ENCODE results near the gene TBC1D5. TPM values are rescaled to one million over a fixed set of nuclear protein-coding genes. Genes with fewer than 3 reads are reported as not detected.

TBC1D5 gene
- total and polyA plus RNA-seq, 2 of the 8 experiments (the other 6 are each of a cell fraction or from before 2014, with no cell fraction given), result 11.0 to 22.9 TPM

DNA sequence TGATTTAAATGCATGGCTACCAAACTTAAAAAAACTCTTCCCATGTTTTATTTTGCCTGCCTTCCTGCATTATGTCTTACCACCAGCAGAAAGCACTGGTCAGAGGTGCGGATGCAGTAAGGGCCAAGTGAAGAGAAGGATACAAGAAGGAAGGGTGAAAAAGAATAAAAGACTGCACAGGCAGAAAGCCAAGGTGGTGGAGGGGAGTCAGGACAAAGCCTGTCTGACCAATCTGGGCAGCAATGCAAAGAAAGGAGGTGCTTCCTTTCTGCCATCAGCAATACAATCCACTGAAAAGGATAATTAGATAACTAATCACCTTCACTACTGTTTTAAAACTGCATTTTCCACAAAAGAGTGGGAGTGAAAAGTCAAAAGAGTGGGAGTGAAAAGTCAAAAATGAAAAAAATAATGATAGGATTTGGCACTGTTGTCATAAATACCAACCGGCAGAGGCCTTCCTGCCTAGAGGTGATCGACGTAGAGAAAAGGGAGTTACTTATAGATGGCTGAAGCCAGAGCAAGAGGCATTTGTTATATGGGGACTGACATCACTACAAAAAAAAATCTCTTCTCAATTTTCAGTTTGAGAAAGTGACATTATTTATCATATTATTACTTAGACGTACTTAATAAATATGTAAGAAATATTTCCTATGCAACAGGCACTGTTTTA, 385.3 kb downstream of the TBC1D5 start:
- Histone ChIP-seq H3K36me3 (ENCODE audit: control insufficient read depth in 2 of 4, insufficient read depth in 4 of 4, low read length in 3 of 4) (no peaks in the 10 kb centered on the region), H2BK5ac (ENCODE audit: low read depth, low read length) (no peak overlapping the region), H3K9me3 (ENCODE audit: insufficient read depth in 2 of 2, low read depth in 1 of 2, low read length in 1 of 2) (no peaks in the 10 kb centered on the region), H2AFZ (ENCODE audit: low read length) (no peak overlapping the region), H3K18ac (ENCODE audit: extremely low read depth, low read length) (no peak overlapping the region), H2BK20ac (ENCODE audit: low read length) (no peak overlapping the region), H3K27ac (ENCODE audit: low read depth, low read length) (no peak overlapping the region), H2BK120ac (replicated peaks; ENCODE audit: low read depth, low read length) (no peak overlapping the region), H4K8ac (ENCODE audit: extremely low read depth, insufficient read depth, low read length) (no peak overlapping the region), H3K4me1 (replicated peaks in 1 of 4; ENCODE audit: control insufficient read depth in 3 of 4, insufficient read depth in 4 of 4, low read length in 3 of 4) (peaks cover 0 to 3% (median 0%) of the 10 kb centered on the region in 4 experiments; a peak in 1 of 7 replicates), H3K79me1 (ENCODE audit: low read depth, low read length) (no peaks in the 10 kb centered on the region), H4K20me1 (replicated peaks in 1 of 2; ENCODE audit: control insufficient read depth in 1 of 2, insufficient read depth in 2 of 2, low read length in 2 of 2) (no peaks in the 10 kb centered on the region), H3K56ac (replicated peaks; ENCODE audit: insufficient read length, low read depth, low read length) (no peak overlapping the region), H3K23ac (ENCODE audit: insufficient read length) (no peak overlapping the region), H3K4ac (replicated peaks; ENCODE audit: insufficient read length, low read depth, low read length) (no peak overlapping the region), H2BK12ac (ENCODE audit: low read depth, low read length) (no peak overlapping the region), H3K79me2 (ENCODE audit: control insufficient read depth in 1 of 2, insufficient read depth in 2 of 2, low read length in 2 of 2) (no peaks in the 10 kb centered on the region), H3K27me3 (replicated peaks in 1 of 4; ENCODE audit: control insufficient read depth in 3 of 4, extremely low read depth in 1 of 4, insufficient read depth in 3 of 4, low read length in 3 of 4) (peaks cover 0 to 1% (median 0%) of the 10 kb centered on the region in 4 experiments; a peak in 1 of 7 replicates), H4K5ac (ENCODE audit: insufficient read length, low read depth, low read length) (no peak overlapping the region), H4K91ac (replicated peaks; ENCODE audit: insufficient read length, low read length) (no peak overlapping the region), H2AK5ac (ENCODE audit: low read depth, low read length) (no peak overlapping the region), H3K23me2 (ENCODE audit: low read depth, low read length) (no peaks in the 10 kb centered on the region), H3K4me2 (ENCODE audit: insufficient read depth in 1 of 2, low read depth in 2 of 2, low read length in 2 of 2) (no peak overlapping the region), H3K4me3 (ENCODE audit: extremely low read depth in 1 of 4, insufficient read depth in 2 of 4, low read depth in 3 of 4, low read length in 4 of 4) (no peak overlapping the region), H3K14ac (ENCODE audit: insufficient read length) (no peak overlapping the region), H3K9ac (replicated peaks in 1 of 4; ENCODE audit: extremely low read depth in 1 of 4, low read depth in 3 of 4, low read length in 3 of 4) (no peak overlapping the region), H2BK15ac (ENCODE audit: low read length) (no peak overlapping the region)
- FAIRE-seq, result no peak
- CTCF ChIA-PET (ENCODE audit: partially characterized antibody), result interaction anchor here (1.5 kb wide), 1 partner anchor 53 kb away, joined by 3 read pairs; no protein-coding TSS in a partner anchor
- DNase-seq (ENCODE audit: low read depth in 1 of 2, low spot score in 2 of 2), result no peak
- 91% methylated on average over 5 of the region's 5 CpGs; no CpG with 5 or more reads in 1 of the 2 experiments for WGBS, 2 experiments (ENCODE audit: extremely low coverage in 1 of 2, insufficient coverage in 1 of 2, insufficient read length in 1 of 2, insufficient replicate concordance in 2 of 2, low coverage in 1 of 2, low lambda C conversion rate in 2 of 2, missing lambda C conversion rate in 1 of 2)
- TF ChIP-seq RBBP5 (IDR thresholded peaks at IDR 0.05; ENCODE audit: borderline replicate concordance, low read depth, low read length), result no peak
- POLR2A ChIA-PET (ENCODE audit: partially characterized antibody), result no interaction called here
